Stimulated activated CD8-positive, alpha-beta memory T cell treated with anti-CD3 and anti-CD28 coated beads, Interleukin-15, amount 100 ng/mL, for 1 hour (primary cell): Measurements from ENCODE around the gene PSORS1C1.

Experiments
- DNase-seq: peaks from one replicate; pipeline ENCODE4 v3.0.0-alpha.2; 2020; ENCODE audit warnings: low read depth

The PSORS1C1 gene

GRCh38 chr6:31096215-31096614 is 18.4 kb upstream of the PSORS1C1 start:
- DNase-seq = no peak

DNA sequence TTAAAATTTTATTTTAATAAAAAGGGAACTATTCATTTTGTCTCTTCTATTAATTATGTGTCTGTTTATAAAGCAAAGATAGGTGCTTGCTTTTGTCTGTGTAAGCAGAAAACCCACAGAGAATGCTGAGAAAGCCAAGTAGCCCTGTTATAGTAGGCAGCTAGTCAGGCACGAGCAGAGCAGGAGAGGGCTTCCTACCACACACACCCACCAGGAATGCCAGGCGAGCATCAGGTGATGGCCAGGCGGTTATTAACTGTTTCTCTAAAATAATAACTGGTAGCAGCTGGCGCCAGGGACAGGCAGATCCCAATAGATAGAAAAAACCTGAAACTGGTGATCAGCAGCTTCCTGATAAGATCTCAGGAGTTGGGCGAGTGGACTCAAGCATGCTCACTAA is 17.9 kb upstream of the PSORS1C1 start:
- DNase-seq = no peak

GRCh38 chr6:31098449-31098938 is 16.1 kb upstream of the PSORS1C1 start:
- DNase-seq = no peak

GRCh38 chr6:31103136-31103535 is 11.5 kb upstream of the PSORS1C1 start:
- no peak for DNase-seq

DNA sequence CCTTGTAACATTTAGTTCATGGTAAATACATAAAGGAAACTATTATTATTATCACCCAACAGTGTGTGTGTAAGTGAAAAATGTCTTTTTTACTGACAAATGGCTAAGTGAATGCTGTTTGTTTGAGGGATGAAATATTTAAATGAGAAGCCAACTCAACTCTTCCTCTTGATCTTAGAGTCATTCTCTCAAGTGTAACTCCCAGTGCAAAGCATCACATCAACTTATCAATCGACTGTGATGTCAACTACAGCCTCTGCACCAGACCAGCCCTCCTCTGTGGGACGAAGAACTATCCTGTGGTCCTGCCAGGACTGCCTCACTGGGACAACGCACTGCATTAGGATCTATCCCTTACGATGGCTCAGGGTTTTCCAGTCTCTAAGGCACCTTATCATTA is 7.5 kb upstream of the PSORS1C1 start:
- DNase-seq = no peak

GRCh38 chr6:31110825-31111582 is 3.6 kb upstream of the PSORS1C1 start:
- DNase-seq = no peak

DNA sequence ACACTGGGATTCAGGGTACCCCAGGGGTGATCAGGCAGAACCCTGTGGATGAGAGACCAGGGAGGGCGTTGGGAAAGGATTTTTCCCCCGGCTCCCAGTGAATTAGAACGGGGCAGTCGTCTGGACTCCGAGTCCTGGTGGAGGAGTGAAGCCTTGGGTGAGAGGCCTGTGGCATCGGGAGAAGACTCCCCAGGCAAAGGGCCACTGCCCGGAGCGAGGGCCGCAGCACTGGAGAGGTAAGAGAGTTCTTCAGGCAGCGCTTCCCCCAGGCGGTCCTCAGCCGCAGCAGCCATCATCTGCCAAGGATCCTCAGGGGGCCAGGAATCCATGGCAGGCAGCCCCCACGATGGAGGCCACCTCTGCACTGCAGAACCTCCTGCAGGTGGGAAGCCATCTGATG is 2.9 kb upstream of the PSORS1C1 start:
- no peak for DNase-seq

DNA sequence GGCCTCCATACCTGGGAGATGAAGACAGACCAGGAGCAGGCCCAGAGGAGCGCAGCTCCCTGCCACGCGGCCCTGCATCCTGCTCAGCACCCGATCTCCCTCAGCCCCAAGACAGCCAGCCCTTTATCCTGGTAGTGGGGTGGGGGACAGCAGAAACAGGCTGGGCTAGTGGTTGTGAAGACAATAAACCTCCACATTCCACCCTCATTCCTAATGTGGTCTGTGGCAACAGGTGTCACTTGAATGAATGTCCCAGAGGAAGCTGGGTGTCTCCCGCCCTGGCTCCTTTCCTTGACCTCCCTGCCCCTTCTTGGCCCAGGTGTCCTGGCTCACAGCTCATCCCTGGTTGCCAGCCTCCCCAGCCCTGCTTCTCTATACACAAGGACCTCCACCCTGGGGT is 2.1 kb upstream of the PSORS1C1 start, which contains the start of gene C6orf15:
C6orf15 (minus strand) TSS at position 98 of the 400 bp plus-strand sequence; CDS start at position 78, 20 bp downstream.
- no peak for DNase-seq

- DNase-seq = no peak
Observed at GRCh38 chr6:31113861-31114540, 599 bp upstream of the PSORS1C1 start.

DNA sequence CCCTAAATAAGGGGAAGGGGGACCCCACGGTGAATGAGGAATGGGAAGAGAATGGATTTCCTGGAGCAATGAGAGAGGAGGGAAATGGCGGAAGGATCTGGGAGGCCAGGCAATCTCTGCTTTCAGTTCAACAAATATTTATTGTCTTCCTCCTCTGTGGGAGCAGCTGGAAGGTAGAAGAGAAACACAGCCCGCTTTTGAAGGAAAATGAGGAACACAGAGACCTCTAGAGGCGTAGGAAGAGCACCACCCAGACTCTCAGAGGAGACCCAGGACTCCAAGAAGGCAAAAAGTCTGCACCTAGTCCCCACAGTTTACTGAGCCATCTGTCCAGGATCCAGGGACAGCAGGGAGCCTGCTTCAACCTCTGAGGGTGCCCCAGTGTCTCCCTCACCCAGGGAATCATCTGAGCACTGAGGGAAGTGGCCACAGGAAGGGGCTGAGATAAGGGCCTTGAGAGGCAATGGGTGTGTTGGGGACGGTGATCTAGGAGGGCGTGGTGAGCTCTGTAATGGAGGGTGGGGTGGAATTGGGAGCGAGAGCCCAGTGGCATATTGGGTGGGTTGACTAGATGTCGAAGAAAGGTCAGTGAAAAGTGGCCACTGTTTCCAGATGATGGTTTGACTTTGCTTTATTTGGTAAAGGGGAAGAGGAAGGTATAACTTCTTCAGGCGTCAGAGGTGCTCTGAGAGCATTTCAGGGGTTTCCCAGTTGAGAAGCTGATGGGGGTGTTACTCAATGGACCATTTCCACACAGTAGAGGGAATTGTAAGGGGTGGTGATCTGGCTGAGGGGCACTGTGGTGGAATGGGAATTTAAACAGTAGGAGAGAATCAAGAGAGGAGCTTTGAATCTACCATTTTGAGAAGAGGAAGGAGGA is 610 bp downstream of the PSORS1C1 start:
- no peak for DNase-seq

DNA sequence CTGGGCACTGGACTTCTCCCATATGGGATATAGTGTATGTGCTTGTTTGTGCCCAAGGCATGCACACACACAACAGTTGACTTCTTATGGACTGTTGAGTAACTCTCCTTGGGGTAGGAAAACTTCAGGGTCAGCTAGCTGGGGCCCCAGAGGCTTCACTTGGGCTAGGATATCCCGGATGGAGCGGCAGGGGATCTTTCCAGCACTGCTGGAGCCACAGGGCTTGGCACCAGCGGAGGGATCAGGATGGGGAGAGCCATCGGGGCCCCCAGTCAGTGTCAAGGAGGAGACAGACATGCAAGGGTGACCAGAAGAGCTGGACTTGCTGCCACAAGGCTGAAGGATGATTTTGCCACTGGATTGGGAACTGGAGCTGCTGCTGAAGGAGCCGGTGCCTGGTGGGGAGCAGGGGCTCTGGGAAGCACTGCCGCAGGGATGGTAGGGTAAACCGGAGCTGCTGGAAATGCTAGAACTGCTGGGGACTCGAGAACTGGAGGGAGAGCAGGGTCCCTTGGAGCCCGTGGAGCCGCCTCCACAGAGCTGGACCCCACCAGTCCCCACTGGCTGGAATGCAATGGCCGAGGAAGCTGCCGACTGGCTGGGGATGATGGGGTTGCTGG is 1.5 kb downstream of the PSORS1C1 start:
- DNase-seq = no peak

DNA sequence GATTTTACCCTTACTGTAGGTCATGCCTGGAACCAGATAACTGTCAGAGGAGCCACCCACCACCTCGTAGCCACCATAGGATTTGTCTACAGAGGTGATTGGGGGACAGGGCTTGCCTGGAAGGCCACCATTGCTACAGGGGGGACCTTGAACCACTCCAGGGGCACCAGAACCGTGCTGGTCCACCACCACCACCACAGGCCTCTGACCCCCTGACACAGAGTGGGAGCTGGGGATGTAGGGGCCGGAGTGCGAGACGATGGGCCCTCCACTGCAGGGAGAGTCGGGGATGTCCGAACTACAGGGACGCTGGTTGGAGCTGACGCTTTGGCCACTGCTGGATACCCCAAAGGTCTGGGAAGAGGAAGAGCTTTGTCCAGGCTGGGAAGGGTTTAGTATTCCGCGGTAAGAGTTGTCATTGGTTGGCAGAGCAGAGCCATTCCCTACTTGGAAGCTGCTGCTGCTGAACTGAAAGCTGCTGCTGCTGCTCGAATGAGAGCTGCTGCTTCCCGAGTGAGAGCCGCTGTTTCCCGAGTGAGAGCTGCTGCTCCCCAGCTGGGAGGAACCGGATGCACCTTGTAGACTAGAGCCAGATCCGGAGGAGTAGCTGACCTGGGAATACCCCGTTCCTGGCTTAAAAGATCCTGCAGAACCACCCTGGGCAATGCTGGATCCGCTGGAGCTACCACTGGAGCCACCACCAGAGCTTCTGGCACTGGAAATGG is 2.2 kb downstream of the PSORS1C1 start:
- no peak for DNase-seq

GRCh38 chr6:31118178-31118577 is 3.6 kb downstream of the PSORS1C1 start:
- DNase-seq = no peak

GRCh38 chr6:31120151-31120915 is 5.7 kb downstream of the PSORS1C1 start, which contains the start of gene CDSN:
TSS of gene CDSN (minus strand) at chr6:31120446. CDS start at chr6:31120419, 27 bp downstream.
- no peak for DNase-seq

DNA sequence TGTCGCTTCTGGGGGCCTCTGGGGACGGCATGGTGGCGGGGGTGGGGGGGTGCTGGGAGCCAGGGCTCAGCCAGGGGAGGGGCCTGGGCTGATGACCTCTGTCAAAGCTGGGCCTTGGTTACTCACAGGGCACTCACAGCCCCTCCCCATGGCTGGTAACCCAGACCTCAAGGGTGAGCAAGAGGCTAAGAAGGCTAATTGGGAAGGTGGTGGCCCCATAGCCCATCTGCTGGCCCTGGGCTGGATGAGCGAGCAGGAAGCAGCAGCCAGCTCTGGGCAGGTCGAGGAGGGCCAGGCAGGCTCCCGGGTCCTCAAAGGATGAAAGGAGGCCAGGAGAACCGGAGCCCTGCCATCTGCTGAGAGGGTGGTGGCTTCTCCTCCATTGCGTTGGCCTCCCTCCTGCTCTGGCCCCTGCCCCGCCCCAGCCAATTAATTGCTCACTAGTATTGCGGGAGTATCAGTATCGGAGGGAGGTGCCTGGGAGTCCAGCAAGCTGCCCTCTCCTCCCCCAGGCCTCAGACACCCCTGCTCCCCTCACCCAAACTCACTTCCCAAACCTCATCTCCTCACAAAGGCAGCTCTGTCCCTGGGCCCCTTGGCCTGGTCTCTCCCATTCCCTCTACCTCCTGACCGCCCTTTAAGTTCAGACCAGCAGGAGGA is 6.7 kb downstream of the PSORS1C1 start:
- DNase-seq = no peak

DNA sequence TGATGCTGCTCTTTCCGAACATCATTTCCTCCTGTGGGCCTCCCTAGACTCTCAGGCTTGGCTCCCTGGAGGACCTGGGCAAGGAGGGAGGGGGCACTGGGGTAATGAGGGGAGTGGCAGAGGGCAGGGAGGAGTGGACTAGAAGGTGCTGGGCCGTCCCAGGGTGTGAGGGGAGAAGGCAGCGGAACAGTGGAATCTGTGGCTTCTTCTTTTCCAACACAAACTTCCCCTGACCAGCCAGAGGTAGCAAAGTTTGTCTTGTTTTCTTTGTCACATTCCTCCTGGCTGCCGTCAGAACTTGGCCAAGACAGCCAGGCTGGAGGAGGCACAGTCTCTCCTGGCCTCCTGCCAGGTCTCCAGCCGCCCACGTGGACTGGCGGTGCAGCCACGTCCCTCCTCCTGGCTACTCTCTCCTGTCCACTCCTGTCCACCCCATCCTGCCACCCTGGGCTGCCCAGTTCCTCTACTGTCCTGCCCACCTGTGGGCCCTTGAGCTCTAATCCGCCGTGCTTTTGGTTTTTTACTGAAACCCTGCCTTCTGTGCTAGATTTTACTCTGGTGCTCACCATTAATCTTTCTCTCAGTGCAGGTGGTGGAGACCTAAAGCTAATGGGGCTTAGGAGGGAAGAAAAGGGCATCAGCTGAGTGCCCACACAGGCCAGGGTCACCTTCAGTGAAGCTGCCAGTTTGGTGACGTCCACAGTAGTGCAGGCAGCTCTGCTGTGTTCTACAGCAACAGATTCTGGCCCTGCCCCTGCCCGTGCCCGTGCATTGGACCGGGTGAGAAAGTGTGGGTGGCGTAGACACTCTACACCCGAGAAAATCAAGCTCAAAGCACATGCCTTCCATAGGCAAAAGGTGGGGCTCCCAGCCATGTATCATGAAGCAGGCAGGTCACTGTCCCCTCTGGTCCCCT is 8.4 kb downstream of the PSORS1C1 start:
- DNase-seq = no peak

GRCh38 chr6:31125162-31125561 is 10.6 kb downstream of the PSORS1C1 start:
- DNase-seq = no peak

DNA sequence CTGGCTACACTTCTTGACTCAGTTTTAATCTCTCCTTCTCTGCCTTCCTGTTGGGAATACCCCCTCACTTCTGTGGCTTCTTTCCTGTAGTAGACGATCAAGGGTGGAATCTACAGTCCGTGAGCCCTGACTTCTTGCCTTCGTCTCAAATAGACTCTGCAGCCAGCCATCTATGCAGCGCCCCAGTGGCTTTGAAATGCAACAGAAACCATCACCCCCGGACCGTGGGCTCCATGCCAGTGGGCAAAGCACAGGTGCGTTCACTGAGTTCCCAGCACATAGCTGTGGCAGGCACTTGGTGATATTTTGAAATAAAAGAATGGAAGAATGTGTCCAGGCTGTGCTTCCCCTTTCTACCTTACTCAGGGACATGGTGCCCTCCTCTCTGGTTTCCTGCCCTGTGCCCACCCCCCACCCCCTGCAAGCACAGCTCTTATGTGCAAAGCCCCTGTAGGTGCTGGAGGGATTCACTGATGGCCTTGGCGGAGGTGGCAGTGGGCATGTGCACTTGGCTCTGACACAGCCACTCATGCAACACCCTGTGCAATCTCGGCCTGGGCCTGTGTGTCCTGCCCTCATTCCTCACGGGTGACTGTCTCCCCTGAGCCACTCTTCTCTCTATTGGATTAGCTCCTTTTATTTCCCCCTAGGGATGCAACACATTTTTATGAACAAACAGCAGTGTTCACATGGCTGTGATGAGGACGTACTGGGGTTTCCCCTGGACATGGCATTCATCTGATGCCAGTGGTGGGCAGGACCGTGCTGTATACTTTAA is 11.2 kb downstream of the PSORS1C1 start:
- no peak for DNase-seq
